ENCODE data around the gene ACSF2. TPM values are rescaled to one million over a fixed set of nuclear protein-coding genes. Genes with fewer than 3 reads are reported as not detected.

The ACSF2 gene
- total RNA-seq, 1 donor from 2014 or later, result 18.2 TPM

- H3K27ac ChIP-seq (replicated peaks), result peak within 1 kb of the TSS; percentile 78
- peak within 1 kb of the TSS; percentile 76 for H3K4me3 ChIP-seq
- TF ChIP-seq, protein P1, sequence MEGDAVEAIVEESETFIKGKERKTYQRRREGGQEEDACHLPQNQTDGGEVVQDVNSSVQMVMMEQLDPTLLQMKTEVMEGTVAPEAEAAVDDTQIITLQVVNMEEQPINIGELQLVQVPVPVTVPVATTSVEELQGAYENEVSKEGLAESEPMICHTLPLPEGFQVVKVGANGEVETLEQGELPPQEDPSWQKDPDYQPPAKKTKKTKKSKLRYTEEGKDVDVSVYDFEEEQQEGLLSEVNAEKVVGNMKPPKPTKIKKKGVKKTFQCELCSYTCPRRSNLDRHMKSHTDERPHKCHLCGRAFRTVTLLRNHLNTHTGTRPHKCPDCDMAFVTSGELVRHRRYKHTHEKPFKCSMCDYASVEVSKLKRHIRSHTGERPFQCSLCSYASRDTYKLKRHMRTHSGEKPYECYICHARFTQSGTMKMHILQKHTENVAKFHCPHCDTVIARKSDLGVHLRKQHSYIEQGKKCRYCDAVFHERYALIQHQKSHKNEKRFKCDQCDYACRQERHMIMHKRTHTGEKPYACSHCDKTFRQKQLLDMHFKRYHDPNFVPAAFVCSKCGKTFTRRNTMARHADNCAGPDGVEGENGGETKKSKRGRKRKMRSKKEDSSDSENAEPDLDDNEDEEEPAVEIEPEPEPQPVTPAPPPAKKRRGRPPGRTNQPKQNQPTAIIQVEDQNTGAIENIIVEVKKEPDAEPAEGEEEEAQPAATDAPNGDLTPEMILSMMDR (IDR thresholded peaks at IDR 0.05; ENCODE audit: borderline replicate concordance), result peak; percentile 27
- DNase-seq, result peak; percentile 86
- H3K4me1 ChIP-seq, result peaks cover 29% of the 10 kb centered on the region
- no peaks in the 10 kb centered on the region for H3K9me3 ChIP-seq (replicated peaks)
- intact Hi-C loops (cut with micrococcal nuclease), result no loop called here
- no peaks in the 10 kb centered on the region for H3K36me3 ChIP-seq
- no peaks in the 10 kb centered on the region for H3K27me3 ChIP-seq (ENCODE audit: low read depth)
Measured at GRCh38 chr17:50507871-50508572, 82.0 kb downstream of the ACSF2 start, which contains the start of gene MYCBPAP. TSS of gene MYCBPAP (plus strand) at chr17:50508439. CDS start at chr17:50508675, 236 bp downstream.

DNA sequence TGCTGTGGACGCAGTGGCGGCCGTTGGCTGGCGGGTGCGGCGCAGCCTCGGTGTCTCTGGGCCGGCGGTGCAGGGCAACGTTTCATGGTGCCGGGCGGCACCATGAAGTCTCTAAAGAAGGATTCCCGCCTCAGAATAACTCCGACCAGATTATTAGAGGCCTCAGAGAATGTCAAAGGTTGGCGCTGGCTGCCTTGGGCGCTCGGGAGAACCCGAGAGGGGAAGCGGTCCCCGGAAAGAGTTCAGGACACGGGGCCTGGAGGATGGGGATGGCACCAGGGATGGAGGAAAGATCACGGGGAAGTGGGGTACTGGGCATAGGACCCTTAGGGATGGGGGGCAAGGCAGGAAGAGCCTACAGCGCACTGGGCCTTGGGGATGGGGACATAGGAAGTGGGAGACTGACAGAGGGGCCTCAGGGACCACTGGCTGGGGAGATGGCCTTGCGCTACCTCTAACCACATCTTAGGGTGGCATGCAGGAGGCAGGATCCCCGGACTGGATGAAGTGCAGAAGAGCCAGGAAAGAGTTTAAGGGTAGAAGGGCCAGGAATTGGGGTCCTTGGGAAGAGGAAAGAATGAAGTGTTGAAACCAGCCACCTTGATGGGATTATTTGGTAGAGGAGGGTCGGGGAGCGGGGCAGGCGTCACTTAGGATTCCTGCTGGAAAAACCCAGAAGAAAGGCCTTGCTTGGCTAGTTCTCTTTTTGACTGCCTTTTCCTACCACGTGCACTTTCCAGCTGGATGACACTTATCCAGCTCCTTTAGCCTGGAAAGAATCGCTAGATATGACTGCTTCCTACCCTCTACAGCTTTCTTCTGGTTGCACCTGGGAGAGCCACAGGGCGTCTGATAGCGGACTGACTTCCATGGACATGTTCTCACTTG lies 82.8 kb downstream of the ACSF2 start:
- H3K27me3 ChIP-seq (ENCODE audit: low read depth), result no peaks in the 10 kb centered on the region
- no peaks in the 10 kb centered on the region for H3K36me3 ChIP-seq
- DNase-seq, result no peak
- H3K9me3 ChIP-seq (replicated peaks), result no peaks in the 10 kb centered on the region
- TF ChIP-seq, protein P1 (IDR thresholded peaks at IDR 0.05; ENCODE audit: borderline replicate concordance), result no peak
- intact Hi-C loops (cut with micrococcal nuclease), result no loop called here
- peaks cover 29% of the 10 kb centered on the region for H3K4me1 ChIP-seq
- peak overlapping the region; percentile 76 for H3K4me3 ChIP-seq
- peak overlapping the region; percentile 78 for H3K27ac ChIP-seq (replicated peaks)

DNA sequence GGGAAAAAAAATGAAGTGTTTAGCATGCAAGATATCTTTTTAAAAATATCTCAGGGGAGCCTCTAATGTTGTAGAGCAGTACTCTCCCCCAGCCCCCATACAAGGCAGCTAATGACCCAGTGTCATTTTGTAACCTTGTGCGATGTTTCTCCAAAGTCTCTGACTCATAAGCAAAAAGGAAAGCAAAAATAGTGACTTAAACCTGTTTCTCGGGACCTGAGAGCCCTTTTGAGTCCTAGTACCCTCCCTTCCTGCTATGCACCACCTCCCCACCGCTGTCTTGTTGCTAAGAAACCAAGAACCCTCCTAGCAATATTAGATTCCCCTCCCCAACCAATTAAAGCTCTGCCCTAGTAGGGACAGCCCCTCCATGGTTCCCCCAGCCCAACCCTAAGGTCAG lies 85.0 kb downstream of the ACSF2 start:
- H3K27me3 ChIP-seq (ENCODE audit: low read depth), result no peaks in the 10 kb centered on the region
- TF ChIP-seq, protein P1 (IDR thresholded peaks at IDR 0.05; ENCODE audit: borderline replicate concordance), result no peak
- peak overlapping the region; percentile 29 for H3K27ac ChIP-seq (replicated peaks)
- no peak for DNase-seq
- H3K36me3 ChIP-seq, result no peaks in the 10 kb centered on the region
- intact Hi-C loops (cut with micrococcal nuclease), result no loop called here
- no peak overlapping the region for H3K4me3 ChIP-seq
- H3K9me3 ChIP-seq (replicated peaks), result no peaks in the 10 kb centered on the region
- H3K4me1 ChIP-seq, result peaks cover 46% of the 10 kb centered on the region

GRCh38 chr17:50513495-50513894 lies 87.5 kb downstream of the ACSF2 start:
- Histone ChIP-seq H3K4me1 (peaks cover 51% of the 10 kb centered on the region), H3K27me3 (ENCODE audit: low read depth) (no peaks in the 10 kb centered on the region), H3K36me3 (no peaks in the 10 kb centered on the region), H3K9me3 (replicated peaks) (no peaks in the 10 kb centered on the region), H3K27ac (replicated peaks) (no peak overlapping the region), H3K4me3 (no peak overlapping the region)
- TF ChIP-seq, protein P1 (IDR thresholded peaks at IDR 0.05; ENCODE audit: borderline replicate concordance), result no peak
- intact Hi-C loops (cut with micrococcal nuclease), result no loop called here
- no peak for DNase-seq

- Histone ChIP-seq H3K27me3 (ENCODE audit: low read depth) (no peaks in the 10 kb centered on the region), H3K36me3 (no peaks in the 10 kb centered on the region), H3K27ac (replicated peaks) (no peak overlapping the region), H3K4me1 (peaks cover 43% of the 10 kb centered on the region), H3K4me3 (no peak overlapping the region), H3K9me3 (replicated peaks) (no peaks in the 10 kb centered on the region)
- TF ChIP-seq, protein P1 (IDR thresholded peaks at IDR 0.05; ENCODE audit: borderline replicate concordance), result no peak
- no peak for DNase-seq
- intact Hi-C loops (cut with micrococcal nuclease), result no loop called here
Measured at GRCh38 chr17:50514388-50514787, 88.4 kb downstream of the ACSF2 start.

All from left ventricle myocardium inferior (tissue), 1 donor.